Fibroblast of lung (primary cell): ENCODE results near the gene TBL1XR1.

Experiments used
- EZH2 ChIP-seq: IDR thresholded peaks from 2 replicates; pipeline ENCODE4 v1.5.1; 2012; ENCODE audit warnings: low read length, control low read depth, mild to moderate bottlenecking; ENCODE audit errors: missing control alignments
- TF ChIP-seq, protein P1 (sequence below), 2 donors: IDR thresholded peaks in 1 of 2; conservative IDR thresholded peaks in 1 of 2; 1 replicate in 1 of 2; 2 replicates in 1 of 2; pipeline ENCODE4 v1.5.1; 2011 to 2012; ENCODE audit warnings: low read length in 2 of 2, control low read depth in 1 of 2, inconsistent platforms in 1 of 2, low read depth in 1 of 2, mild to moderate bottlenecking in 1 of 2

DNA sequence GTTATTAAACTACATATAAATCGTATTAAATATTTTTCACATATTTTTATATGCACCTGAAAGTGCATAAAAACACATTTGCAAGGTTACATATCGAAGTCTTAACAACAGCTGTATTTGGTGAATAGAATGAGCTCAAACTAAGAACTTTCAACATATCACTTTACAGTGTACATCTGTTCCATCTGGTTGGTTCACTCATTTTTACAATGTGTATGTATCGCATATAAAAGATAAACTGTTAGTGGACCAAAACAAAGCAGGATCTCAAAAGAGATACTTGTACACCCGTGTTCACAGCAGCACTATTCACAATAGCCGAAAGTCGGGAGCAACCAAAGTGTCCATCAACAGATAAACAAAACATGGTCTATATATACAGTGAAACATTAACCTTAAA lies 55.8 kb downstream of the TBL1XR1 start:
- TF ChIP-seq, protein P1, sequence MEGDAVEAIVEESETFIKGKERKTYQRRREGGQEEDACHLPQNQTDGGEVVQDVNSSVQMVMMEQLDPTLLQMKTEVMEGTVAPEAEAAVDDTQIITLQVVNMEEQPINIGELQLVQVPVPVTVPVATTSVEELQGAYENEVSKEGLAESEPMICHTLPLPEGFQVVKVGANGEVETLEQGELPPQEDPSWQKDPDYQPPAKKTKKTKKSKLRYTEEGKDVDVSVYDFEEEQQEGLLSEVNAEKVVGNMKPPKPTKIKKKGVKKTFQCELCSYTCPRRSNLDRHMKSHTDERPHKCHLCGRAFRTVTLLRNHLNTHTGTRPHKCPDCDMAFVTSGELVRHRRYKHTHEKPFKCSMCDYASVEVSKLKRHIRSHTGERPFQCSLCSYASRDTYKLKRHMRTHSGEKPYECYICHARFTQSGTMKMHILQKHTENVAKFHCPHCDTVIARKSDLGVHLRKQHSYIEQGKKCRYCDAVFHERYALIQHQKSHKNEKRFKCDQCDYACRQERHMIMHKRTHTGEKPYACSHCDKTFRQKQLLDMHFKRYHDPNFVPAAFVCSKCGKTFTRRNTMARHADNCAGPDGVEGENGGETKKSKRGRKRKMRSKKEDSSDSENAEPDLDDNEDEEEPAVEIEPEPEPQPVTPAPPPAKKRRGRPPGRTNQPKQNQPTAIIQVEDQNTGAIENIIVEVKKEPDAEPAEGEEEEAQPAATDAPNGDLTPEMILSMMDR (conservative IDR thresholded peaks at IDR 0.05 in 1 of 2, IDR thresholded peaks at IDR 0.05 in 1 of 2; ENCODE audit: low read depth in 1 of 2, low read length in 2 of 2) = no peak
- TF ChIP-seq EZH2 = no peak
